Occipital lobe (tissue), 2 donors: ENCODE results near the gene CNNM3. TPM values are rescaled to one million over a fixed set of nuclear protein-coding genes. Genes with fewer than 3 reads are reported as not detected.
"Not testable (repeated sequence)": the region's sequence is repeated elsewhere in the genome, so short reads cannot be mapped to it uniquely, and the experiment has no call there.

Experiments used
- DNase-seq: peaks from one replicate; lab custom pipeline; 2025; lab: John Stamatoyannopoulos, UW
- total RNA-seq: library from RNA; depleted of rRNA; stranded (reverse); fragments of >200 nt; gene quantifications from one replicate; pipeline ENCODE4 v1.2.3, GENCODE V29; 2014

The CNNM3 gene
- 8.3 TPM for total RNA-seq

DNA sequence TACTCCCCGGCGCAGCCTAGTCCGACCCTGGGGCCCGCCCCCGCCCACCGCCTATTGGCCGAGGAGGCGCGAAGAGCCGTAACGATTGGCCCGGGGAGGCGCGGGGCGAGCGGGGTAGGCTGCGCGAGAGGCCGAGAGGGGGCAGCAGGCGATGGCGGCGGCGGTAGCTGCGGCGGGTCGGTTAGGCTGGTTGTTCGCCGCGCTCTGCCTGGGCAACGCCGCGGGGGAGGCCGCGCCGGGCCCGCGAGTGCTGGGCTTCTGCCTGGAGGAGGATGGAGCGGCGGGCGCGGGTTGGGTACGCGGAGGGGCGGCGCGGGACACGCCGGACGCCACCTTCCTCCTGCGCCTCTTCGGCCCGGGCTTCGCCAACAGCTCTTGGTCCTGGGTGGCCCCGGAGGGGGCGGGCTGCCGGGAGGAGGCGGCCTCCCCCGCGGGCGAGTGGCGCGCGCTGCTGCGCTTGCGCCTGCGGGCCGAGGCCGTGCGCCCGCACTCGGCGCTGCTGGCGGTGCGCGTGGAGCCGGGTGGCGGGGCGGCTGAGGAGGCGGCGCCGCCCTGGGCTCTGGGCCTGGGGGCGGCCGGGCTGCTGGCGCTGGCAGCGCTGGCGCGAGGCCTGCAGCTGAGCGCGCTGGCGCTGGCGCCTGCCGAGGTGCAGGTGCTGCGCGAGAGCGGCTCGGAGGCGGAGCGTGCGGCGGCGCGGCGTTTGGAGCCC, at the start of gene CNNM3:
Gene CNNM3, plus strand, starts transcription at position 142 of the 709 bp plus-strand sequence. Its CDS starts 10 bp downstream, at position 152.
- DNase-seq: peak; percentile 95

DNA sequence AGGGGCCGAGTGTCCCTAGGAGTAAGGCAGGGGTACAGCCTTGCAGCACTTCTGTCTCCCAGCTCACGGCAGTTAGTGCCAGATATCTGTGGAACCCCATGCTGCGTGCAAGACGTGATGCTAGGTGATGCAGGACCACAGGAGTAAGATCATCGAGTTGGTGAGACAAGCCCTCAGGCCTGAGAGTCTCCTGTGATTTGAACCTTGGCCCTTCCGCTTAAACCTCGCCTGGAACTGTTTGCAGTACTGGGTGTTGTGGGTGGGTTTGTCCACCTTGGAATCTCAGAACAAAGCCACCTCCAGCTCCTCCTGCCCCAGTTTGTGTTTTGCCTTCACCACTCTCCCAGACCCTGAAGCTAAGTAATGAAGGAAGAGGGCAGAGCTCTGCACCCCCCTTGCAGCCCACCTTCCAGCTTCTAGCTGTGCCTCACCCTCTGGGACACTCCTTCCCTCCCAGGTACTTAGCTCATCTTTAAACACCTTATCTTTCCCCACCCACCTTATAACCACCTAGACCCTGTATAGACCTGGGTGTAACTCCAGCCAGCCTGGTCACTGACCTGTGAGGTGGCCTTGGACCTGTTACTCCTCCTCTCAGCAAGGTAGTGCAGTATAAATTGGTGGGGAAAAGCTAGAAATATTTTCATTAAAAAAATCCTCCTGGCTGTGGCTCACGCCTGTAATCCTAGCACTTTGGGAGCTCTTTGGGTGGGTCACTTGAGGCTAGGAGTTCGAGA, 48.8 kb upstream of the CNNM3 start:
- DNase-seq: no peak

DNA sequence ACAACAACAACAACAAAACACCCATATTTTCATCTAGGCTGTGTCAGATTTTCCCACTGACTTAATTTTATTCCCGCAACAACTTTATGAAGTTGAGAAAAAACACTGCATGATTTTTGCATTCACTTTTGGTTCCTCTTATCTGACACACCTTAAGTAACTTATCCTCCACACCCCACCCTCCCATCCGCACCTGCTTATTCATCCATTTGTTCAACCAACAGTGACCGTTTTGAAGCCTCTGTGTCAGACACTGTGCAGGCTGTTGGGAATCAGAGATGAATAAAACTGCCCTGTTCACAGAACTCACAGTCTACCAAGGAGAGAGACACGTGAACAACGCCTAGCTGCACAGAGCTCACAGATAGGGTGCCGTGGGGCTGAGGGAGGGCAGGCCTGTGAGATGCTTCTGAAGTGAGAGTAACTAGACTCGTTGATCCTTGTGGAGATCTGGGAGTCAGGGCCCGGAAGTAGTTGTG, 47.9 kb upstream of the CNNM3 start:
- DNase-seq: no peak

DNA sequence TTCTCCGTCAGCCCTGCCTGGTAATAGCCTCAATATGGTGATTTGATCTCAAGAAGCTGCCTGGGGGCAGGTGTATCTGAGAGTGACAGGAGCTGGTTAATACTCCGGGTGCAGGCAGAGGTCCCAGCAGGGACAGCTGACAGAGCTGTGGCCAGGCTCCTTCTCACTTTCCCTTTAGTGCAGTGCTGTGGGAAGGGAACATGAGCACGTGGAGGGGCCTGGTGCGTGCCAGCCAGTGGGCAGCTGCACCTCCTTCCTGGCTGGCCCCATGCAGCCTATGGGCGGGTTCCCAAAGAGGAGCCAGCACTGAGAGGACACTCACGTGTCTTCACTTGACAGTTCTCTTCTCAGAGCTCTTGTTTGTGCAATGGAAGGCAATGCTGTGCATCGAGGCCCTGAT, 46.3 kb upstream of the CNNM3 start:
- peak; percentile 28 for DNase-seq

DNA sequence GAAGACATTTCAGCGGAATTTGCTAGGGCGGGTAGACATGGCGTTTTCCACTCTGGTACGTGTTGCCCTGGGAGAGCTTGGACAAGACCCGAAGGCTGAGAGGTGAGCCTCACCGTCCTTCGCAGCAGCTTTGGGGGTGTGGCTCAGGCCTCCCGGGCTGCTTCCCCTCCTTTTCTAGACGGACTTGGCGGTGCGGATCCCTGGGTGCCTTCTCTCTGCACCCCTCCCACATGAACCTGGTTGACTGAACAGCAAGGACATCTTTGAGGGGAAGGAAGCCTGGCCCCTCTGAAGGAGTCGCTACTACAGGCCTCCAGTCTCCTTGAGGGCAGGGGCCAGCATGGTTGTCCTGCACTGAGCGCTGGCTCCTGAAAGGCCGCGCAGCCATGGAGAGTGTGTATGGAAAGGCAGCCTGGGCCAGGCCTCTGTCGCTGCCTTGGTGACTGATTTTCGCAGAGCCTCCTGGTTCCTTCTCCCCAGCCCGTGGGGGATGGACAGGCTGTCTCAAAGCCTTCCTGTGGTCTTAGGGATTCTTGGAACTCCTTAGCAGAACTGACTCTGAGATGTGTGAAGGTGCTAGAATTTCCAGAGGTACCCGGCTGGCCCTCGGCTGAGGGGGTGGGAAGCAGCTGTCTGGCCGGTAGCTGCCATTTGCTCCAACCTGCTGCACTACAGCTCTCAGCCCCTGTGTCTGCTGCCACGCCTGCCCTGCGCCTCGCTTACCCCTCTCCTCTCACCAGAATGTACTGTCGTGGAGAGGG, 45.4 kb upstream of the CNNM3 start:
- no peak for DNase-seq

DNA sequence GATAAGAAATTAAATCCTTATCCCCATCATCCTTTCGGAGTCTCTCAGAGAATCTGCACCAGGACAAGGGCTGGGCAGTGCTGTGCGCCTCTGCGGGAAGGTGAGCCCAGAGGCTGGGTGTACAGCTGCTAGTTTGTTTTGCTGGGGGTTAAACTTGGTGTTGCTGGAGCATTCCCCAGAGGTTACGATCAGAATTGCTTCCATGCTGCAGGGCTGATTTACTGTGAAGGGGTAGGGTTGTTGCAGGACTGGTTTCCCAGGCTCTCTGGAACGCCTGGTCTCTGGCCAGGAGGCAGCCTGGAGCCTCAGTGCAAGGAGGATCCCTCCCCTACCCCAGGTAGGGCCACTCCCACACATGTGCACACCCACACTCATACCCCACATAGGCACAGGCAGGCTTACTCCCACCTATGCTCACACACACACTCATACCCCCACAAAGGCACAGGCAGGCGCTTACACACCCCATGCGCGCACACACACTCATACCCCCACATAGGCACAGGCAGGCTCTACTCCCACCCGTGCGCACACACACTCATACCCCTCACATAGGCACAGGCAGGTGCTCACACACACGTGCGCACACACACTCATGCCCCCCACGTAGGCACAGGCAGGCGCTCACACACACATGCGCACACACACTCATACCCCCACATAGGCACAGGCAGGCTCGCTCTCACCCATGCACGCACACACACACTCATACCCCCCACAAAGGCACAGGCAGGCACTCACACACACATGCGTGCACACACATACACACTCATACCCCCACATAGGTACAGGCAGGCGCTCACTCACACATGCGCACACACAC, 44.1 kb upstream of the CNNM3 start:
- no peak for DNase-seq

DNA sequence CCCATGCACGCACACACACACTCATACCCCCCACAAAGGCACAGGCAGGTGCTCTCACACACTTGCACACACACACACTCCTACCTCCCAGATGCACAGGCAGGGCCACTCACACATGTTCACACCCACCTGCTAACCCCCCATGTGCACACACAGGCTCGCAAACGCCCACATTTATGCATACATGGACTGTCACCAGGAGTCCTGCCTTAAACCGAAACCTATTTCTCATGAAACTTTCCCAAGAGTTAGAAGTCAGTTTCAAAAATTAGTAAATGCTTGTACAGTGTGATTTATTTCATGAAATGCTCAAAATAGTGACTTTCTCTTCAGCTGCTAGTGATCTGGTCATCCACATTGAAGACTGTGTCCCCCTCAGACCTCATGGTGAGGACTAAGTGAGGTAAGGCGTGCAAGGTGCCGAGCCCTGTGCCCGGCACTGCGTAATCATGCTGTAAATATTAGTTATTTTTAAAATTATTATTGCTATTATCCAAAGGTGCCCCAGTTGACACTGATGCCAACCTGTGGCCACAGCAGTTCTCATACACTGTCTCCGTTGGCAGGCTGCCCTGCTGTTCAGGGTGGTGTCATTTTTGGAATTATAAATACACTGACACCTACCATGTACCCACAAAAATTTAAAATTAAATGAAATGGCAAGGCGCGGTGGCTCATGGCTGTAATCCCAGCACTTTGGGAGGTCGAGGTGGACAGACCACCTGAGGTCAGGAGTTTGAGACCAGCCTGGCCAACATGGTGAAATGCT, 43.0 kb upstream of the CNNM3 start:
- no peak for DNase-seq

DNA sequence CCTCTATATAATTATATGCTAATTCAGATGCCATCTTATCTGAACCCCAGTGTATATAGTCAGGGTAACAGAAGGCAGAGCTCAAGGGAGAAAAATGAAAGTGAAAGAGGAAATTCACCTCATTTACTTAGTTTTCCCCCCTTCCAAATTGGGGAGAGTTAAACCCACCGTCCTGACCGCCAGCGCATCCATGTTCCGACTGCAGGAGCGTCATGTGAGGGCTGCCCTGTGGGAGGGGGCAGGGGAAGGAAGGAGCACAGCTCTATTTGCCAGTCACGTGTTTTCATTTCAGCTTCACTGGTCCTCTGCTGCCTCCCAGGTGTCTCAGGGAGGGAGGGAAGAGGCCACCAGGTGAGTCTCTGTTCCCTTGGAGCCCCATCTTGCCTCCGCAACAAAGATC, 42.1 kb upstream of the CNNM3 start:
- DNase-seq: no peak

DNA sequence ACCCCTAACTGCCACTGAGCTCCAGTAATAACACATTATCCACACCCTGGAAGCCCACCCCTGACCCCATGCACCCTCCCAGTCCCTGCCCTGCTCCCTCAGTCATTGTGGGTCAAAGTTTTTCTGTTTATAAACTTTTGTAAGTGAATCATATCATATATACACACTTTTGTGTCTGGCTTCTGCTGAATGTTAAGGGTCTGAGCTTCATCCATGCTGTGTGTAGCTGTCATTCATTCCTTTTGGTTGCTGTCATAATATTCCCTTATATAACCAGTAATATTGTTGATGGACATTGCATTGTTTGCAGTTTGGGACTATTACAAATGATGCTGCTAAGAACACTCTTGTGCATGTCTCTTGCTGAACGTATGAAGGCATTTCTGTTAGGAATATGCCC, 40.9 kb upstream of the CNNM3 start:
- DNase-seq: no peak

DNA sequence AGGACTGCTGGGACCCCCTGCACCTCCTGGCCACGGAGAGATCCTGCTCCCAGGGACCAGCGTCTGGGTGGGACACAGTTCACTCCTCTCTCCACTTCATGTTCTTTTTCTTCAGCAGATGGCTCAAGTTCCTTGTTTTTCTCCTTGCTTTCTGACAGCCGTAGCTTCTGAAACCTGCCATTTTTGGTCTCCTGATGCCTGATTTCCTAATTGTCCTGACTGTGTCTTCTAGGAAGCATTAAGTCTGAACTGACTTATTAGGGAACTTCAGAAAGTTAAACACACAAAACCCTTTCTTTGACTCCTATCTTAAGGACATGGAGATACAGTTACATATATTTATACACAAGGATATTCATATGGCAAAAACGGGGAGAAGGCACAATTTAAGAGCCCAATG, 32.7 kb upstream of the CNNM3 start:
- DNase-seq: no peak

DNA sequence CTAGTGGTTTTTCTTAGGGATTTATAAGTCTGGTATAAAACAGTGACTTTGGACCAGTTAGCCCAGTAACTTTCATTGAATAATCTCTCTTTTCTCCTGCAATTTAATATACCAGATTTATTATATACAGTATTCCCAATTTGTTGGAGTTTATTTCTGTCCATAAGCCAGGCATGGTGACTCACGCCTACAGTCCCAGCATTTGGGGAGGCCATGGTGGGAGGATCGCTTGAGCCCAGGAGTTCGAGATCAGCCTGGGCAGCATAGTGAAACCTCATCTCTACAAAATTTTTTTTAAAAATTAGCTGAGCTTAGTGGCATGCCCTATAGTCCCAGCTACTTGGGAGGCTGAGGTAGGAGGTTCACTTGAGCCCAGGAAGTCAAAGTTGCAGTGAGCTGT, 28.7 kb upstream of the CNNM3 start:
- DNase-seq: no peak

DNA sequence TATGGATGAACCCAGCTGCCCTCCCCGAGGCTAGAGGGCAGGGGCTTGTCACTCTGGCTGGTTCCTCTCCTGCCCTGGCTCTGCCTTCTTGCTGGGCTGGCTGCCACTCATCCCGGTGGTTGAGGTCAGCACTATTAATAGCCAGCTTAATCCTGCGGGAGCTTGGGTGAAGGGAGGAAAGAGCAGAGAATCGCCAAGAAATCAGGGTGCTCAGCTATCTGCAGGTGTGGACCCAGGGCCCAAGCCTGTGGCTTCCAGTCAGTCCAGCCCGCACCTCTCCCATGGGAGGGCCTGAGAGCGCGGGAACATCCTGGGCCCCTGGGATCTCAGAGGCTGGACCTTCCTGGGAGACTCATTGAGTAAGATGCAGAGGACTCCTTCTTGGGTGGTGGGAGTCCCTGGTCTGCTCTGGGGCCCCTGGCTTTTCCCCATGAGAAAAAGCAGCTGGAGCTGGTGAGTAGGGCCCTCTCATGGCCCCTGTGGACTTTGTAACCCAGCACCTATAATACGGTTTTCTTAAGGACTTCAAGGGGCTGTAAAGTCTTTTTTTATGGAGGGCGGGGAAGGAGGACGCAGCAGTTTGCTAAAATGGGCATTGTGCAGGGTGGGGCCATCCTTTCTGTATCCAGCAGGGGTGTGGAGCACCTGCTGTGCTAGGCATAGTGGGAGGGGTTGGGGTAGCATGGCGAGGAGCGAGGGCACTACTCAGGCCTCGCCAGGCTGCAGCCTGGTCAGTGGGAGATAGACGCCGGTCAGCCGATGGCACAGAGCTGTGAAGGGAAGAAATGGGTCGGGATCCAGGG, 27.4 kb upstream of the CNNM3 start:
- DNase-seq: no peak

DNA sequence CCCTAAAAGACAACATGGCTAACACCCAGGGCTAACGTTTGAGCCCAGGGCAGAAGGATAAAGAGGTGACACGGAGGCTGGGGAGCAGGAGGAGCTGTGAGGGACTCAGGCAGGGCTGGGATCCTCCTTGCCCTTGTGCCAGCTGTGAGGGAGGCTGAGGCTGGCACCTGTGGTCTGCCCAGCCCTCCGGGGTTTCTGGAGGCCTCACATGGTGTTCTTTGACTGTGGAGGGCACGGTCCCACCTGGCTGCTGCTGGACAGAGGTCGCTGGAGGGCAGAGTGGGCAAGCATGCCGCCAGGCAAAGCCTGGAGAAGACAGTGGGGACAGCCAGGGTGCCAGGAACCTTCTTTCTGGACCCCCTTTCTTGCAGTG, 26.8 kb upstream of the CNNM3 start:
- no peak for DNase-seq

DNA sequence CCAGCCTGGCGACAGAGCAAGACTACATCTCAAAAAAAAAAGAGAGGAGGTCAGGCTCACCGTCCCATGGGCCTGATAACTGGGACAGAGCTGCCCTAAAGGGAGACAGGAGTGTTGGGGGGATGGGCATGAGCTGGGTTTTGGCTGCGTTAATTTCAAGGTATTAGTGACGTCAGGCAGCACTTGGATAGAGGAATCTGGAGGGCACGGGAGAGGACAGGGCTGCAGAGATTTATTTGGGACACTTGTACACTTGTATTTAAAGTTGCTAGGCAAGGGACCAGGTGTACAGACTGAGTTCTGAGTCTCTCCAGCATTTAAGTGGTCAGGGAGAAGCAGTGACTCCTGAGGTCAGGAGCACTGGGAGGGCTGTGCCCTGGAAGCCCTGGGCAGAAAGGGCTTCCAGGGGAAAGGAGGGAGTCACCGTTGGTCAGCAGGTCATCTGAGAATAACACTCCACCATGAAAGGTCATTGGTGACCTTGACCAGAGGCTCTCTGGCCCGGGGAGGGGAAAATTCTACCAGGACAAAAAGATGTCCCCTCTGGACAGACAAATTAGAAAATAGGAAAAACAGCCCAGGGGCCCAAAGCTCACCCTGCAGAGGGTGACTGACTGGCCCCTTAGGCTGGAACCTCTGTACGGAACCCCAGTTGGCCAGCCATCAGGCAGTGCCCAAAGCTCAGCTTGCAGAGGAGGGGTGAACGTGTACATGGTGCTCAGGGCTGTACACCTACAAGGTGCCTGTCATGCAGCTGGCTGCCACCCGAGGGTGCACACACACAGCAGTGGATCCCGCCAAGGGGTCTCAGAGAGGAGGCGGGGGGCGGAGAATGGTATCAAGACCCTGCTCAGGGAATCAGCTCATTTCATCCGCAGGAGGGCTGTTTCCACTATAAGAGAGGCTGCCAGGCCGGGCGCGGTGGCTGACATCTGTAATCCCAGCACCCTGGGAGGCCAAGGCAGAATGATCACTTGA, 23.0 kb upstream of the CNNM3 start:
- DNase-seq: no peak

DNA sequence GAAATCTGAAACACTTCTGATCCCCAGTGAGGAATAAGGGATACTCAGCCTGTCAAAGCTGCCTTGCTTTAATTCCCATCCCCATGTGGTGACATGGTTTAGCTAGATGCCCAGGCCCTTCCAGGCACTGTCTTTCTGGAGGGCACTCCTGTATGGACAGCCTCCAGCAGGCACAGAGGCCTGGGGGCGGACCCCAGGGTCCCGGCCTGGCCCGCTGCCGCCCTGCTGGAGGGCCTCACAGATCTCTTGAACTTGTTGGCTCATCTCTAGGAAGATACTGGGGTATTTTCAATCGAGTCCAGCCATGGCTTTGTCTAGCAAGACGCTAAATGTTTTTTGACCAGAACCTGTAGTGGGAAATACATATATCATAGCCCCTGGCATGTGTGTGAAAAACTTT, 21.0 kb upstream of the CNNM3 start:
- DNase-seq: no peak

DNA sequence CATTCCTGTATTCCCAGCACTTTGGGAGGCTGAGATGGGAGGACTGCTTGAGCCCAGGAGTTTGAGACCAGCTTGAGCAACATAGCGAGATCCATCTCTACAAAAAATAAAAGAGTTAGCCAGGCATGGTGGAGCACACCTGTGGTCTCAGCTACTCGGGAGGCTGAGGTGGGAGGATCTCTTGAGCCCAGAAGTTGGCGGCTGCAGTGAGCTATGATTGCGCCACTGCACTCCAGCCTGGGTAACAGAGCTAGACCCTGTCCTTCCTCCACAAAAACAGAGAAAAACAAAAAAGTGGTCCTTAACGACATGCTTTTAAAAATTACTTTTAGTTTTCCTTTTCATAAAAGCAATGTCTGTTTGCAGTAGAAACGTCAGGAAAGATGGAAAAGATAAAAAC, 19.6 kb upstream of the CNNM3 start:
- DNase-seq: not testable (repeated sequence)

DNA sequence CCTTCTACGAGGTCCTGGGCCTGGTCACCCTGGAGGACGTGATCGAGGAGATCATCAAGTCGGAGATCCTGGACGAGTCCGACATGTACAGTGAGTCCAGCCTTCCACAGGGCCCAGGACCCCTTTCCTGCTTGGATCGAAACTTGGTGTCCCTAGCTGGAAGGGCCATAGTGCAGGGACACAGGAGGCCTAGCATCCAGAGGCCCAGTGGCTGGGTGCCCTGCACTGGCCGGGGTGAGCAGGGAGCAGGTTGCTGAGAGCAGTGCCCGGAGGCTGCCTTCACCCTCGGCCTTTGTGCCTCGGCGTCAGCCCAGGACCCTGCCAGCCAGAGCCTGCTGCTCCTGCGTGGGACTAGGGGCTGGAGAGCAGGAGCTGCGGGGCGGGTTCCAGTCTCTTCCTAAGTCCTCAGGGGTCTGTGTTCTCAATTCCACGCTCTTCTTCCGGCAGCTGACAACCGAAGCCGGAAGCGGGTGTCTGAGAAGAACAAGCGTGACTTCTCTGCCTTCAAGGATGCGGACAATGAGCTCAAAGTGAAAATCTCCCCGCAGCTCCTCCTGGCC, 18.9 kb upstream of the CNNM3 start:
- no peak for DNase-seq
